ENCODE data around the gene MRPL36.
"Not testable (repeated sequence)": the region's sequence is repeated elsewhere in the genome, so short reads cannot be mapped to it uniquely, and the experiment has no call there.

Gene MRPL36

GRCh38 chr5:1831677-1832313 is 32.2 kb upstream of the MRPL36 start:
- no peak for DNase-seq

DNA sequence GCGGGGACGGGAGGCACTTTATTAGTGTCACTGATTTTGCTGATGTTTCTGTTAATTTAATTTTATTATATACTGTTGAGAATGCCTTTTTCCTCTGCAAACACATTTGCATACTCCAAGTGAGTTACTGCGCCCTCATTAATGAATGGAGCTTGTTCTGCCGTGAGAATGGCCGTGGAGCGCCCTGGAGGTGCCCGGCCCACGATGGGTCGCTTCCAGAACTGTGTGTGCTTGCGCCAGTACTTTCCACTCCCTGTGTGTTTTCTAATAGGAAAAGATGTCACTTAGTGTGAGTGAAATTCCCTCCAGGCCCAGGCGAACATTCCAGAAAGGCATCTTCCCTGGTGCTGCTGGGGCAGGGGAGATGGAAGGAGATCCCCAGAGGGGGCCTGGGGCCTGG is 31.6 kb upstream of the MRPL36 start:
- no peak for DNase-seq

DNA sequence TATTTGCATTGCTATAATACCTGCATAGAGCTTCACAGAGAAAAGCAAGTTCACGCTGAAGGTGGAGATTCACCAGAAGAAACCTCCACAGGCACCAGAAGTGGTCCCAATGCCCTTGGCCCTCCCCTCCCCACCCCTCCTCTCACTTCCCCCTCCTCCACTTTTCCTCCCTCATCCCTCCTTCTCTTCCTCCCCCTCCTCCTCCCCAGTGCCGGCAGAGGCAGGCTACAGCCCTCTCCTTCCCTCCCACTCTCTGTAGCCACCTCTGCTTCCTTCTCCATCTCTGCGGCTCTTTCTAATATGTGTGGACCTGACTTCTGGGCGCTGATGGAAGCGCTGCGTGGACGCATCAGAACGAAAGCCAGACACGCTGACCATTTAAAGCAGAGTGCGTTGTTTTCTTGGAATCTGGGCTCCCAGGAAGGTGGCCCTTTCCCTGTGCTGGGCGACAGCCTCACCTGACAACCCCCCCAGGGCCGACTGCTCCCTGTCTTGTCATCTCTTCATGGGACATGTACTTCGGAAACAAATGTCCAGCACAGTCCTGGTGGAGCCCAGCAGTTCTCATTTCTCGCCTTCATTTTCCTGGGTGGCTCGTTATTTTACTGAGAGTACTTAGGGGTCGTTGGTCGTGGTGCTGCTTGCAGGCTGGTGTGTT is 31.1 kb upstream of the MRPL36 start:
- DNase-seq = no peak

GRCh38 chr5:1827886-1828397 is 28.3 kb upstream of the MRPL36 start:
- no peak for DNase-seq

DNA sequence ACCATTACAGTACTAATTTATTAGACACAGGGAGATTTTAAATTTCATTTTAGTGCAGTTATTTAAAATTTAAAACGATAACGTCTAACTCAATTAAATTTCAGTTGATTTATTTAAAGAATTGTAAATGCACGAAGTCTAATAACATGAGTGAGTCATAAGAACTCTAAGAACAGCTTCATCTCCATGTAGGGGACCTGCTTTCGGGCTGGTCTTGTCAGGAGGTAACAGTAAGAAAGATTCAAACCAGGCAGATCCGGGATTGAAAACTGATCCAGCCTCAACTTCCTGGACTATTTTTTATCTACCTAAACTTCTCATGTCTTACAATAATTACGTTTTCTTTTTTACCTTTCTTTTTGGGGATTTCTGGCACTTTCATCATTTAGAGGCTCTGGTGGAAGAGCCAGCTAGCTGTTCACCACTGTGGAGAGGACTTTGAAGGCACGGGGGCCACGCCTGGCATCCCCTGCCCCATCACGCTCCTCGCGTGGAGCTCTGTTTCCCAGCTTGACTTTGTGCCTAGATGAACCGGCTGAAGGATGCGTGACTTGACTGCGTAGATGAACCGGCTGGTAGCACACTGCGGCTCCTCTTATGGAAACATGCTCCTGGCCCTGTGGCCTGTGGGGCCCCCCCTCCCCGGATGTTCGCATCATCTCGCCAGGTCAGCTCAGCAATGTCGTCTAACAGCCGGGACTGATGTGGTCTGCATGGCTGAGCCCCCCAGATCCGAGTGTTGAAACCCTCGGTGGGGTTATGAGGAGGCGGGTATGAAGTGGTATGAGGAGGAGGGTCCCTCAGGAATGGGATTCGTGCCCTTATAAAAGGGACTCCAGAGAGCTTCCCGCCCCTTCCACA is 27.6 kb upstream of the MRPL36 start:
- no peak for DNase-seq

DNA sequence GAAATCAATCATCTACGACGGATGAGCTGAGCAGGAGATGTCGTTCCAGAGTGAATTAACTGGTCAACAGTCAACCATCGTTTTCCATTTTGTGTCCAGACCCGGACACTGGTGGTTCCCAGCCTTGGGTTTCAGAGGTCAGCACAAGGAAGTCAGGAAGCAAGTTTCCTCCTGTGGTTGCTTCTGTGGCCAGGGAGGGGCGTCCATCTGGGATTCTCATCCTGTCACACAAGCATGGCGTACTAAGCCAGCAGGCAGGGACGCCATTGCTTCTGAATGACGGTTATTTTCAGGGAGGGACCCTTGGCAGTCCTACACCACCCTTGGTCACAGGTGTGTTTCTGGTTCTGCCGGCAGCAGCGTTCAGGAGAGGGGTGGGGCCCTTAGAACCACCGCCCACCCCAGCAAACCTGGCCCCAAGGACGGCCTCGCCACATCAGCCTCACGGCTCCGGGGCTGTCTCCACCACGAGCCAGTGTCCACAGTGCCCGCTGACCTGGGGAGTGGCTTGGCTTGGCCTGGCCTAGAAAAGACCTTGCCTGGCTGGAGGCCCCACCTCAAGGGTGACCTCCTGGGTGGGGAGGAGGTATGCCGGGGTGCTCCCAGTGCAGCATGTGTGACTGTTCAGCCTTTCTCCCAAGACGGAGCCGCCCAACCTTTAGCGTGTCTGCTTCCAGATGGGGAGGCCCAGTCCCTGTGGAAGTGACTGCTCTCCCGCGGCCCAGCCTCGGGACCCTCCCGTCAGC is 26.8 kb upstream of the MRPL36 start:
- DNase-seq = no peak

GRCh38 chr5:1824903-1825841 is 25.5 kb upstream of the MRPL36 start:
- no peak for DNase-seq

DNA sequence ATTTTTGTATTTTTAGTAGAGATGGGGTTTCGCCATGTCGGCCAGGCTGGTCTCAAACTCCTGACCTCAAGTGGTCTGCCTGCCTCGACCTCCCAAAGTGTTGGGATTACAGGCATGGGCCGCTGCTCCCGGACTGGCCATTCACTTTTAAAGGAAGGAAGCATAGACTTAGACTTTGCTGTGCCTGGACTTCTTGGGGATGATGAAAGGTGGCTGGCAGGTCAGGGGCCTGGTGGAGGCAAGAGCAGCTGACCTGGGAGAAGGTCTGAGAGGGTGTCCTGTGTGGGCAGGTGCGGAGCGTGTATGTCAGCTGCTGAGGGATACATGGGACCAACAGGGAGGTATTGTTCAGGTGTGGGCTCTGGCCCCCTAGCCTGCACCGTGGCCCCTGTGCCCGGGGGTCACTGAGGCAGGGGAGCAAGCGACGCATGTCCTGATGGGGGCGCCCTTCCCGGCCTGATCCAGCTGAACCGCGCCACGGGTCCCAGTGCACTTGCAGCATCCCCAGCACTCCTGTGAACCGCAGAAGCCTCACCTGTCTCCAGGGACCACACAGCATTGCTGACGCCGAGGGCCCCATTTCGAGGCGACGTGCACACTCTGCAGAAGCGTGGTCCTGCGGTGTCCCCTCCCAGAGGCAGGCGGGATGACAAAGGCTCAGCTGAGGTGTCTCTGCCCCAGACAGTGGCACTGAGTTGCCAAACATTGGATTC is 24.6 kb upstream of the MRPL36 start:
- no peak for DNase-seq

GRCh38 chr5:1823381-1824034 is 23.9 kb upstream of the MRPL36 start:
- no peak for DNase-seq

DNA sequence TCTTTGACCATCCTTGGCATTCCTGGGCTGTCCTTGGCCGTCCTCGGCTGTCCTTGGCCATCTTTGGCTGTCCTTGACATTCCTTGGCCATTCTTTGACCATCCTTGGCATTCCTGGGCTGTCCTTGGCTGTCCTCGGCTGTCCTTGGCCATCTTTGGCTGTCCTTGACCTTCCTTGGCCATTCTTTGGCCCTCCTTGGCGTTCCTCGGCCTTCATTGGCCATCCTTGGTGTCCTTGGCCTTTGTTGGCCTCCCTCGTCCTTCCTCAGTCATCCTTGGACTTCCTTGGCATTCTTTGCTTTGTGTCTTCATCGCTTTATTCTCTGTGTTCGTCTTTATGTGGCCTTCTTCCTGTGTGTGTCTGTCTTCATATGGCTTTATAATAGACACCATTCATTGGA is 22.2 kb upstream of the MRPL36 start:
- DNase-seq = no peak

DNA sequence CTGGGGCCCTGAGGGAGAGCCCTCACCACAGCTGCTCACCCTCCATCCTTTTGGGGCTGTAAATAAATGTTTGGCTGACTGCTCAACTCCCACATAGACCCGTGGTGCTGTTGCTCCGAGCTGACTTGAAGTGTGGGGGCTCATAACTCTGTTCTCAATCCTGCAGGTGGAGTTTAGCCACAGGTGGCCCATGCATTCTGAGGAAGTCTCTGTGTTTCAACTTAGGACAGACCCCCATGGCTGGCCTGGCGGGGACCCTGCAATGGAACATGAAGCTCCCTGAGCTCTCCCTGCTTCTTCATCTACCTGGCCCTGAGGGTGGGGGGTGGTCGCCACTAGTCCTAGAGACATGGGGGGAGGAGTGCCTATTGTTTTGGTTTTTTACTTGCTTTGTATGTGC is 21.3 kb upstream of the MRPL36 start:
- no peak for DNase-seq

GRCh38 chr5:1820381-1820780 is 20.7 kb upstream of the MRPL36 start:
- DNase-seq = no peak

- no peak for DNase-seq
Observed at GRCh38 chr5:1819458-1819857, 19.8 kb upstream of the MRPL36 start.

GRCh38 chr5:1818784-1819183 is 19.1 kb upstream of the MRPL36 start:
- DNase-seq = no peak

DNA sequence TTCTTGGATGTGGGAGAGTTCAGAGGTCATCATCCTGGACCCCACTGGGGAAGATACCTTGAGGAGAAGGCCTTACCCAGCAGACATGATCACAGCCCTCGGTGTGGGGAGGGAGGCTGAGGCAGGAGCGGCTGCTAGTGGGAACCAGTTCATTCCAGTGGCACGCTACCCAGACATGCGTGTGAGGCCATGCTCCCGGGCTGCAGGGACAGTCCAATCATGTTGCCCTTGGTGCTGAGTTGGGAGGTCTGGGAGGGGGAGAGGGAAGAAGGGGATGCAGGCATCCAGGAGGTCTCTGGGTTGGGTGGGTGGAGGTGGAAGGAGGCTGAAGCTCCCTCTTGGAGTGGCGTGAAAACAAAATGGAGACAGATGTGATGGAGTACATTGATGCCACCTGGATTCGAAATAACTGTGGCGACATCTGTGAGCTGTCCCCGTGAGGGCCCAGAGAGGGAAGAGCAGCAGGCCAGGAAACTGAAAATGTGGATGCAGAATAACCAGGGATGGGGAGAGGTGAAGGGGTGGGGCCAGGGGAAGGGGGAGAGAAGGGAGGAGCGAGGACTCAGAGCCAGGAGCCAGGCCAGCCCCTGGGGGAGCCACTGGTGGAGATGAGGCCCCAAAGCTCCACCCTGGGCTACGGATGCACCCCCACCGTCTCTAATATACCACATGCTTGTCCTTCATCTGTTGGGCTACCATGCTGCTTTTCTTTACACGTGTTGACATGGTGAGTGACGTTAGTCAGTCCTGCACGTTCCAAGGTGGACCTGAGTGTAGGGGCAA is 17.8 kb upstream of the MRPL36 start:
- no peak for DNase-seq

DNA sequence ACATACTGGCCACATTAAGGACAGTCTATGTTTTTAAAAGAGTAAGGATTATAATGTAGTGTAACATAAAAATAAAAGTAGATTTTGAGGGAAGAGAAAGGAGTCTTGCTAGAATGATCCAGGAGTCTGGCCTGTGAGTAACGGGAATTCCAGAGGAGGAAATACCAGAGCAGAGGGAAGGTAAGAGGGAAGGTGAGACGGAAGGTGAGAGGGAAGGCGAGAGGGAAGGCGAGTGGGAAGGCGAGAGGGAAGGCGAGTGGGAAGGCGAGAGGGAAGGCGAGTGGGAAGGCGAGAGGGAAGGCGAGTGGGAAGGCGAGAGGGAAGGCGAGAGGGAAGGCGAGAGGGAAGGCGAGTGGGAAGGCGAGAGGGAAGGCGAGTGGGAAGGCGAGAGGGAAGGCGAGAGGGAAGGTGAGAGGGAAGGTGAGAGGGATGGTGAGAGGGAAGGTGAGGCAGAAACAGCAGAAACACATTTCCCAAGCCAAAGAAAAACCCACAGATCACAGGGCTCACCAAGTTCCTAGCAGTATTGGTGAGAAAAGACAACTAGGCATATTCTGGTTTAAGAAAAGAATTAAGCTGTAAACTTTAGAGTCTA is 17.0 kb upstream of the MRPL36 start:
- DNase-seq = not testable (repeated sequence)

DNA sequence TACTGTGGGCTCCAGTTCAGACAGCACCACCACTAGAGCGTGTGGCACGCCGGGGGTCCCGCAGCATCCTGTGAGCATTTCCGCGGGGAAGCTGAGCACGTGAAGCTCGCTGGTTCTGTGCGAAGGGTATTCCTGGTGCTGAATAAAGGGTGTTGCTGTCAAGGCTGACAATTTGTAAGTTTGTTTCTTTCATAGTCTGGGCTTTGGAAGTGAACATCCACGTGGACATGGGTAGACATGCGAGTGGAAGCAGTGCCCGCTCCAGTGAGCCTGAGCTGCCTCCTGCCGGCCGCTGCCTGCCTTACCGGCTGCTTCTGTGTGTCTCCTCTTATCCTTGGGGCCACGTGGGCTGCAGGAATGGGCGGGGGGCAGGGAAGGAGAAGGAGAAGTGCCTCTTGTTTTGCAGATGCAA is 16.2 kb upstream of the MRPL36 start:
- DNase-seq = no peak

DNA sequence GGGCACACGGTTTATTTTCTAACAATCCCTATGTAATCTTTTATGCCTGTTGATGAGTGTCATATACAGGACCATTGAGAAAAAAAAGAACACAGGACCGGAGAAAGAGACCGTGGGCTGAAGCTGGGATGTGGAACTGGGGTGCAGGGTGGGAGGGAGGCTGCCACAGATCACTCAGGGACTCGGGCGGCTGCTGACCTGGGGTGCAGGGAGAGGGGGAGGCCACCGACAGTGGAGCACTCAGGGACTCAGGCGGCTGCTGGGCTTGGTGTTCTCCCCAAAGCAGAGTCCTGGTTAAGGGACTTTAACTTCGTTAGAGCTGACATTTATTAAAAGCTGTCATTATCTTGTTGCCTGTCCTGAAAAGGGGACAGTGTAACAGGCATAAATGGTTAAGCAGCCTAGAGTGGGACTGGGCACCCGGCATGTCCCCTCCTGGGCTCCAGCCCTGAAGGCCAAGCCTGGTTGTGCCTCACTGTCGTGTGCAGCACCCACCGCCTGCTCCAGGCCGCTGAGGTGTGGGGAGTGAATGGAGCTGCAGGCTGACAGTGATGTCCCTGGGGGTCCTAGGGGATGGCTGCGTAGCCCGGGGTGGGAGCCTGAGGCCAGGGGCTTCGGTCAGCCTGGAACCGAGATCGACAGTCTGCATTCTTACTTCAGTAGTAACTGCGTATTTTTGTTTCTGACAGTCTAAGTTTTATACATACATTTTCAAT is 15.6 kb upstream of the MRPL36 start:
- no peak for DNase-seq
